SK-N-SH treated with all-trans-retinoic acid at 6 μM for 48 hours (cell line): Measurements from ENCODE around the gene SERPINC1.

ENCODE experiments used
- ATAC-seq: fragments of 200-7000 bp; cut with Tn5 transposase; 3 replicates; pipeline ENCODE4 v1.9.1; 2020; ENCODE audit warnings: mild to moderate bottlenecking, moderate library complexity
- ARNTL ChIP-seq: fragments of 450-650 bp; formaldehyde crosslinking; IDR thresholded peaks from 2 replicates; pipeline ENCODE4 v1.5.0; 2020; ENCODE audit warnings: low read depth, mild to moderate bottlenecking, moderate library complexity, borderline replicate concordance
- BACH2 ChIP-seq: fragments of 250-450 bp; sonication (Bioruptor Pico); IDR thresholded peaks from 2 replicates; pipeline ENCODE4 v1.9.0; 2021; ENCODE audit warnings: mild to moderate bottlenecking, borderline replicate concordance
- CSDC2 ChIP-seq: fragments of 250-450 bp; sonication (Bioruptor Pico); IDR thresholded peaks from 2 replicates; pipeline ENCODE4 v1.5.0; 2020; ENCODE audit warnings: mild to moderate bottlenecking, moderate library complexity
- ESRRG ChIP-seq: fragments of 250-450 bp; sonication (Bioruptor Pico); IDR thresholded peaks from 2 replicates; pipeline ENCODE4 v1.6.1; 2021; ENCODE audit warnings: mild to moderate bottlenecking
- GLIS3 ChIP-seq: fragments of 250-450 bp; sonication (Bioruptor Pico); IDR thresholded peaks from 2 replicates; pipeline ENCODE4 v1.5.0; 2020; ENCODE audit warnings: mild to moderate bottlenecking, moderate library complexity
- ISL1 ChIP-seq: fragments of 250-450 bp; sonication (Bioruptor Pico); IDR thresholded peaks from 2 replicates; pipeline ENCODE4 v2.1.2; 2022; ENCODE audit warnings: mild to moderate bottlenecking, moderate library complexity
- OSR1 ChIP-seq: fragments of 250-450 bp; sonication (Bioruptor Pico); IDR thresholded peaks from 2 replicates; pipeline ENCODE4 v1.8.0; 2022; ENCODE audit warnings: moderate library complexity, mild to moderate bottlenecking, inconsistent platforms
- PPARA ChIP-seq: fragments of 250-450 bp; sonication (Bioruptor Pico); IDR thresholded peaks from 2 replicates; pipeline ENCODE4 v1.5.0; 2020; ENCODE audit warnings: mild to moderate bottlenecking, borderline replicate concordance
- RARB ChIP-seq: fragments of 250-450 bp; sonication (Bioruptor Pico); IDR thresholded peaks from 2 replicates; pipeline ENCODE4 v1.8.0; 2021; ENCODE audit warnings: mild to moderate bottlenecking, moderate library complexity
- SNAI2 ChIP-seq: fragments of 250-450 bp; sonication (Bioruptor Pico); IDR thresholded peaks from 2 replicates; pipeline ENCODE4 v1.5.0; 2020; ENCODE audit warnings: mild to moderate bottlenecking, moderate library complexity
- TCF4 ChIP-seq: fragments of 250-450 bp; sonication (Bioruptor Pico); IDR thresholded peaks from 2 replicates; pipeline ENCODE4 v1.8.0; 2021; ENCODE audit warnings: mild to moderate bottlenecking, moderate library complexity, borderline replicate concordance
- TOX ChIP-seq: fragments of 250-450 bp; sonication (Bioruptor Pico); IDR thresholded peaks from 2 replicates; pipeline ENCODE4 v1.8.0; 2021; ENCODE audit warnings: mild to moderate bottlenecking, moderate library complexity, borderline replicate concordance
- ZC3H10 ChIP-seq: fragments of 250-450 bp; sonication (Bioruptor Pico); IDR thresholded peaks from 2 replicates; pipeline ENCODE4 v1.5.1; 2021; ENCODE audit warnings: mild to moderate bottlenecking, moderate library complexity
- ZFP3 ChIP-seq: fragments of 250-450 bp; sonication (Bioruptor Pico); IDR thresholded peaks from 2 replicates; pipeline ENCODE4 v1.5.0; 2020; ENCODE audit warnings: mild to moderate bottlenecking, moderate library complexity
- ZFP30 ChIP-seq: fragments of 450-650 bp; formaldehyde crosslinking; IDR thresholded peaks from 2 replicates; pipeline ENCODE4 v1.5.0; 2022; ENCODE audit warnings: mild to moderate bottlenecking, moderate library complexity
- ZNF565 ChIP-seq: fragments of 450-650 bp; formaldehyde crosslinking; conservative IDR thresholded peaks from 2 replicates; pipeline ENCODE4 v1.5.0; 2020; ENCODE audit warnings: low read depth, mild to moderate bottlenecking, moderate library complexity
- ZNF70 ChIP-seq: fragments of 450-650 bp; formaldehyde crosslinking; IDR thresholded peaks from 2 replicates; pipeline ENCODE4 v1.5.0; 2020; ENCODE audit warnings: mild to moderate bottlenecking, moderate library complexity
- ZNF8 ChIP-seq: fragments of 450-650 bp; formaldehyde crosslinking; IDR thresholded peaks from 2 replicates; pipeline ENCODE4 v1.5.0; 2020; ENCODE audit warnings: mild to moderate bottlenecking, moderate library complexity
- TF ChIP-seq, protein P1 (sequence below): fragments of 250-450 bp; sonication (Bioruptor Pico); IDR thresholded peaks from 2 replicates; pipeline ENCODE4 v1.8.0; 2020; ENCODE audit warnings: mild to moderate bottlenecking, moderate library complexity, borderline replicate concordance
- TF ChIP-seq, protein P2 (sequence below): fragments of 250-450 bp; sonication (Bioruptor Pico); IDR thresholded peaks from 2 replicates; pipeline ENCODE4 v1.5.1; 2021; ENCODE audit warnings: mild to moderate bottlenecking, moderate library complexity
- TF ChIP-seq, protein P3 (sequence below): fragments of 250-450 bp; sonication (Bioruptor Pico); IDR thresholded peaks from 2 replicates; pipeline ENCODE4 v1.5.0; 2020; ENCODE audit warnings: mild to moderate bottlenecking, moderate library complexity
- TF ChIP-seq, protein P4 (sequence below): fragments of 250-450 bp; sonication (Bioruptor Pico); IDR thresholded peaks from 2 replicates; pipeline ENCODE4 v1.8.0; 2021; ENCODE audit warnings: low read depth, mild to moderate bottlenecking, moderate library complexity, borderline replicate concordance
- TF ChIP-seq, protein P5 (sequence below): fragments of 250-450 bp; sonication (Bioruptor Pico); IDR thresholded peaks from 2 replicates; pipeline ENCODE4 v1.5.1; 2020; ENCODE audit warnings: low read depth, mild to moderate bottlenecking, moderate library complexity

SERPINC1 gene

DNA sequence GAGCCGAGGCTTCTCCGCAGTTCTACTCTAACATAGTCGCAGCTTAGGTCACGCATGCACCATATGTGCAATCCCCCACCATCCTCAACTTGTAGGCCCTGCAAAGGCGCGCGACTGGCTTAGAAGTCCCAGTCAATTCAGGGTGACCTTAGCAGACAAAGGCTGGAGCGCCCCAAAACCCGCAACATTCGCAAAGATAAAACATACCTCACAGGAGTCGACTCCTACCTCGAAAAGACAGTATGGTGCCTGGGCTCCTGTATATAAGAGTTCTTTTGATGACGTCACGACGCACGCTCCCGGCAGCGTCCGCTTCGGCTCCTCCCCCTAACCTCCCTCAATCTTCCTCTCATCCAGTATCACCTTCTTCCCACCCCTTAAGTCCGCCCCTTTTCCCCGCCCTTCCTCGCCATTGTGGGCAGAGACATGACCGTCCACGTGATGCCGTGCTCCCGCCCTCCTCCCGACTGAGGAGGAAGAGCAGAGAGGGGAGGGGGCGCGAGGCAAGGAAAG is 49.3 kb downstream of the SERPINC1 start, which contains the start of gene GAS5:
GAS5 (minus strand) TSS at position 237 of the 513 bp plus-strand sequence.
- TF ChIP-seq ZNF70 (CRISPR knock-in tag) (peak; percentile 79; the same call in 1 of the 2 replicates), ZNF565 (CRISPR knock-in tag) (no peak), ISL1 (CRISPR knock-in tag) (no peak), BACH2 (CRISPR knock-in tag) (no peak), ZFP30 (CRISPR knock-in tag) (no peak), CSDC2 (no peak), TCF4 (CRISPR knock-in tag) (no peak), ZC3H10 (peak; percentile 87), ARNTL (CRISPR knock-in tag) (no peak), ZNF8 (CRISPR knock-in tag) (no peak), PPARA (CRISPR knock-in tag) (no peak), SNAI2 (no peak), TOX (CRISPR knock-in tag) (peak; percentile 92; the same call in 1 of the 2 replicates), ZFP3 (CRISPR knock-in tag) (no peak), ESRRG (CRISPR knock-in tag) (no peak), RARB (CRISPR knock-in tag) (peak; percentile 95), GLIS3 (no peak), OSR1 (CRISPR knock-in tag) (0 out of 2 replicates have a peak, but pooled peaks have one; percentile 22)
- TF ChIP-seq, protein P1, sequence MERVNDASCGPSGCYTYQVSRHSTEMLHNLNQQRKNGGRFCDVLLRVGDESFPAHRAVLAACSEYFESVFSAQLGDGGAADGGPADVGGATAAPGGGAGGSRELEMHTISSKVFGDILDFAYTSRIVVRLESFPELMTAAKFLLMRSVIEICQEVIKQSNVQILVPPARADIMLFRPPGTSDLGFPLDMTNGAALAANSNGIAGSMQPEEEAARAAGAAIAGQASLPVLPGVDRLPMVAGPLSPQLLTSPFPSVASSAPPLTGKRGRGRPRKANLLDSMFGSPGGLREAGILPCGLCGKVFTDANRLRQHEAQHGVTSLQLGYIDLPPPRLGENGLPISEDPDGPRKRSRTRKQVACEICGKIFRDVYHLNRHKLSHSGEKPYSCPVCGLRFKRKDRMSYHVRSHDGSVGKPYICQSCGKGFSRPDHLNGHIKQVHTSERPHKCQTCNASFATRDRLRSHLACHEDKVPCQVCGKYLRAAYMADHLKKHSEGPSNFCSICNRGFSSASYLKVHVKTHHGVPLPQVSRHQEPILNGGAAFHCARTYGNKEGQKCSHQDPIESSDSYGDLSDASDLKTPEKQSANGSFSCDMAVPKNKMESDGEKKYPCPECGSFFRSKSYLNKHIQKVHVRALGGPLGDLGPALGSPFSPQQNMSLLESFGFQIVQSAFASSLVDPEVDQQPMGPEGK (CRISPR knock-in tag), result no peak; the same call in 1 of the 2 replicates
- TF ChIP-seq, protein P2, sequence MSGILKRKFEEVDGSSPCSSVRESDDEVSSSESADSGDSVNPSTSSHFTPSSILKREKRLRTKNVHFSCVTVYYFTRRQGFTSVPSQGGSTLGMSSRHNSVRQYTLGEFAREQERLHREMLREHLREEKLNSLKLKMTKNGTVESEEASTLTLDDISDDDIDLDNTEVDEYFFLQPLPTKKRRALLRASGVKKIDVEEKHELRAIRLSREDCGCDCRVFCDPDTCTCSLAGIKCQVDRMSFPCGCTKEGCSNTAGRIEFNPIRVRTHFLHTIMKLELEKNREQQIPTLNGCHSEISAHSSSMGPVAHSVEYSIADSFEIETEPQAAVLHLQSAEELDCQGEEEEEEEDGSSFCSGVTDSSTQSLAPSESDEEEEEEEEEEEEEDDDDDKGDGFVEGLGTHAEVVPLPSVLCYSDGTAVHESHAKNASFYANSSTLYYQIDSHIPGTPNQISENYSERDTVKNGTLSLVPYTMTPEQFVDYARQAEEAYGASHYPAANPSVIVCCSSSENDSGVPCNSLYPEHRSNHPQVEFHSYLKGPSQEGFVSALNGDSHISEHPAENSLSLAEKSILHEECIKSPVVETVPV (CRISPR knock-in tag), result no peak
- TF ChIP-seq, protein P3, sequence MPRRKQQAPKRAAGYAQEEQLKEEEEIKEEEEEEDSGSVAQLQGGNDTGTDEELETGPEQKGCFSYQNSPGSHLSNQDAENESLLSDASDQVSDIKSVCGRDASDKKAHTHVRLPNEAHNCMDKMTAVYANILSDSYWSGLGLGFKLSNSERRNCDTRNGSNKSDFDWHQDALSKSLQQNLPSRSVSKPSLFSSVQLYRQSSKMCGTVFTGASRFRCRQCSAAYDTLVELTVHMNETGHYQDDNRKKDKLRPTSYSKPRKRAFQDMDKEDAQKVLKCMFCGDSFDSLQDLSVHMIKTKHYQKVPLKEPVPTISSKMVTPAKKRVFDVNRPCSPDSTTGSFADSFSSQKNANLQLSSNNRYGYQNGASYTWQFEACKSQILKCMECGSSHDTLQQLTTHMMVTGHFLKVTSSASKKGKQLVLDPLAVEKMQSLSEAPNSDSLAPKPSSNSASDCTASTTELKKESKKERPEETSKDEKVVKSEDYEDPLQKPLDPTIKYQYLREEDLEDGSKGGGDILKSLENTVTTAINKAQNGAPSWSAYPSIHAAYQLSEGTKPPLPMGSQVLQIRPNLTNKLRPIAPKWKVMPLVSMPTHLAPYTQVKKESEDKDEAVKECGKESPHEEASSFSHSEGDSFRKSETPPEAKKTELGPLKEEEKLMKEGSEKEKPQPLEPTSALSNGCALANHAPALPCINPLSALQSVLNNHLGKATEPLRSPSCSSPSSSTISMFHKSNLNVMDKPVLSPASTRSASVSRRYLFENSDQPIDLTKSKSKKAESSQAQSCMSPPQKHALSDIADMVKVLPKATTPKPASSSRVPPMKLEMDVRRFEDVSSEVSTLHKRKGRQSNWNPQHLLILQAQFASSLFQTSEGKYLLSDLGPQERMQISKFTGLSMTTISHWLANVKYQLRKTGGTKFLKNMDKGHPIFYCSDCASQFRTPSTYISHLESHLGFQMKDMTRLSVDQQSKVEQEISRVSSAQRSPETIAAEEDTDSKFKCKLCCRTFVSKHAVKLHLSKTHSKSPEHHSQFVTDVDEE (CRISPR knock-in tag), result no peak
- TF ChIP-seq, protein P4, sequence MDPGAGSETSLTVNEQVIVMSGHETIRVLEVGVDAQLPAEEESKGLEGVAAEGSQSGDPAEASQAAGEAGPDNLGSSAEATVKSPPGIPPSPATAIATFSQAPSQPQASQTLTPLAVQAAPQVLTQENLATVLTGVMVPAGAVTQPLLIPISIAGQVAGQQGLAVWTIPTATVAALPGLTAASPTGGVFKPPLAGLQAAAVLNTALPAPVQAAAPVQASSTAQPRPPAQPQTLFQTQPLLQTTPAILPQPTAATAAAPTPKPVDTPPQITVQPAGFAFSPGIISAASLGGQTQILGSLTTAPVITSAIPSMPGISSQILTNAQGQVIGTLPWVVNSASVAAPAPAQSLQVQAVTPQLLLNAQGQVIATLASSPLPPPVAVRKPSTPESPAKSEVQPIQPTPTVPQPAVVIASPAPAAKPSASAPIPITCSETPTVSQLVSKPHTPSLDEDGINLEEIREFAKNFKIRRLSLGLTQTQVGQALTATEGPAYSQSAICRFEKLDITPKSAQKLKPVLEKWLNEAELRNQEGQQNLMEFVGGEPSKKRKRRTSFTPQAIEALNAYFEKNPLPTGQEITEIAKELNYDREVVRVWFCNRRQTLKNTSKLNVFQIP, result 0 out of 2 replicates have a peak, but pooled peaks have one; percentile 31
- TF ChIP-seq, protein P5, sequence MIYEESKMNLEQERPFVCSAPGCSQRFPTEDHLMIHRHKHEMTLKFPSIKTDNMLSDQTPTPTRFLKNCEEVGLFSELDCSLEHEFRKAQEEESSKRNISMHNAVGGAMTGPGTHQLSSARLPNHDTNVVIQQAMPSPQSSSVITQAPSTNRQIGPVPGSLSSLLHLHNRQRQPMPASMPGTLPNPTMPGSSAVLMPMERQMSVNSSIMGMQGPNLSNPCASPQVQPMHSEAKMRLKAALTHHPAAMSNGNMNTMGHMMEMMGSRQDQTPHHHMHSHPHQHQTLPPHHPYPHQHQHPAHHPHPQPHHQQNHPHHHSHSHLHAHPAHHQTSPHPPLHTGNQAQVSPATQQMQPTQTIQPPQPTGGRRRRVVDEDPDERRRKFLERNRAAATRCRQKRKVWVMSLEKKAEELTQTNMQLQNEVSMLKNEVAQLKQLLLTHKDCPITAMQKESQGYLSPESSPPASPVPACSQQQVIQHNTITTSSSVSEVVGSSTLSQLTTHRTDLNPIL (CRISPR knock-in tag), result no peak
- TF ChIP-seq, all 23 proteins: peak for 6
- peak; percentile 91 for ATAC-seq

DNA sequence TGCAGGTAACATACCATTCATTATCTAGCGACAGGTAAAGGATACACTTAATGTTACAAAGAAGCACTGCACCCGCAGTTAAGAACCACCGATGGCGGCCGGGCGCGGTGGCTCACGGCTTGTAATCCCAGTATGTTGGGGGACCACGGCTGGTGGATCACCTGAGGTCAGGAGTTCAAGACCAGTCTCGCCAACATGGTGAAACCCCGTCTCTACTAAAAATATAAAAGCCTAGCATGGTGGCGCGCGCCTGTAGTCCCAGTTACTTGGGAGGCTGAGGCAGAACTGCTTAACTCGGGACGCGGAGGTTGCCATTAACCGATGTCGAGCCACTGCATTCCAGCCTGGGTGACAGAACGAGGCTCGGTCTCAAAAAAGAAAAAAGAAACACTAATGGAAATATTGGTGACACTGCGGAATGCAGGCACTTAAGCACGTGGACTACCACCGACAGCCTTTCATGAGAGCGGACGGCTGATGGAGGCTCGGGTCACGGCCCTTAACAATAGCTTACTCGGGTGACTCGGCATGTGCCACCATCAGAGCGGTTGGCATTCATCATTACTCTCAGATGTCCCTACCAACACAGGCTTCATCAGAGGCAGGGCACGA is 49.9 kb downstream of the SERPINC1 start:
- ATAC-seq, result peak; percentile 7; the same call in 2 of the 3 replicates
- TF ChIP-seq ZNF70 (CRISPR knock-in tag) (no peak), PPARA (CRISPR knock-in tag) (no peak), ESRRG (CRISPR knock-in tag) (no peak), ZFP30 (CRISPR knock-in tag) (no peak), CSDC2 (no peak), SNAI2 (no peak)
- TF ChIP-seq, protein P5 (CRISPR knock-in tag), result no peak
- TF ChIP-seq, protein P3 (CRISPR knock-in tag), result no peak
